DOHH2 (cell line): Measurements from ENCODE around the gene ASGR1.

ENCODE experiments used
- H3F3A ChIP-seq: fragments of 200-600 bp; sonication (generic), shearing (Covaris generic); 2 replicates; pipeline ENCODE4 v1.6.0; 2016; ENCODE audit warnings: antibody characterized with exemption, mild to moderate bottlenecking; ENCODE audit not compliant: control insufficient read depth, insufficient read depth
- H3K27ac ChIP-seq: fragments of 200-600 bp; sonication (generic); 2 replicates; pipeline ENCODE4 v1.5.1; 2014; ENCODE audit warnings: low read depth, mild to moderate bottlenecking, low read length, moderate library complexity
- H3K27me3 ChIP-seq: fragments of 200-600 bp; sonication (generic); 2 replicates; pipeline ENCODE4 v1.6.1; 2014; ENCODE audit warnings: mild to moderate bottlenecking, low read length, mixed read lengths; ENCODE audit not compliant: control insufficient read depth
- H3K36me3 ChIP-seq: fragments of 200-600 bp; sonication (generic); 2 replicates; pipeline ENCODE4 v1.6.1; 2014; ENCODE audit warnings: mild to moderate bottlenecking, low read length, moderate library complexity, mixed read lengths; ENCODE audit not compliant: control insufficient read depth
- H3K4me1 ChIP-seq: fragments of 200-600 bp; sonication (generic); 2 replicates; pipeline ENCODE4 v1.6.1; 2014; ENCODE audit warnings: mild to moderate bottlenecking, low read length, mixed read lengths; ENCODE audit not compliant: control insufficient read depth
- H3K4me2 ChIP-seq: fragments of 200-600 bp; sonication (generic); 2 replicates; pipeline ENCODE4 v1.6.0; 2014; ENCODE audit warnings: mild to moderate bottlenecking, low read length, moderate library complexity
- H3K4me3 ChIP-seq: fragments of 200-600 bp; sonication (generic); 2 replicates; pipeline ENCODE4 v1.5.1; 2014; ENCODE audit warnings: mild to moderate bottlenecking, low read length, mixed read lengths
- H3K79me2 ChIP-seq: fragments of 200-600 bp; sonication (generic); 2 replicates; pipeline ENCODE4 v1.6.1; 2014; ENCODE audit warnings: mild to moderate bottlenecking, low read length, mixed read lengths; ENCODE audit not compliant: control insufficient read depth
- H3K9me2 ChIP-seq: fragments of 200-600 bp; sonication (generic); replicated peaks from 2 replicates; pipeline ENCODE4 v1.6.1; 2014; ENCODE audit warnings: mild to moderate bottlenecking, low read length, mixed read lengths; ENCODE audit not compliant: control insufficient read depth
- H3K9me3 ChIP-seq: fragments of 200-600 bp; sonication (generic); 2 replicates; pipeline ENCODE4 v1.6.1; 2014; ENCODE audit warnings: antibody characterized with exemption, low read length, mixed read lengths; ENCODE audit not compliant: control insufficient read depth, insufficient read depth
- H4K20me1 ChIP-seq: fragments of 200-600 bp; sonication (generic); 2 replicates; pipeline ENCODE4 v1.6.0; 2014; ENCODE audit warnings: low read depth, mild to moderate bottlenecking, antibody characterized with exemption, low read length, moderate library complexity; ENCODE audit not compliant: control insufficient read depth, insufficient read depth
- EZH2phosphoT487 ChIP-seq: fragments of 200-600 bp; sonication (generic); IDR thresholded peaks from 2 replicates; pipeline ENCODE4 v1.6.1; 2017; ENCODE audit warnings: borderline replicate concordance, mild to moderate bottlenecking, antibody characterized with exemption, low read length, moderate library complexity, mixed read lengths
- TF ChIP-seq, protein P1 (sequence below): fragments of 200-600 bp; sonication (generic); IDR thresholded peaks from one replicate; pipeline ENCODE4 v1.5.1; 2014; ENCODE audit warnings: antibody characterized with exemption, mild to moderate bottlenecking, low read depth, low read length; ENCODE audit not compliant: poor library complexity, severe bottlenecking

Gene ASGR1

DNA sequence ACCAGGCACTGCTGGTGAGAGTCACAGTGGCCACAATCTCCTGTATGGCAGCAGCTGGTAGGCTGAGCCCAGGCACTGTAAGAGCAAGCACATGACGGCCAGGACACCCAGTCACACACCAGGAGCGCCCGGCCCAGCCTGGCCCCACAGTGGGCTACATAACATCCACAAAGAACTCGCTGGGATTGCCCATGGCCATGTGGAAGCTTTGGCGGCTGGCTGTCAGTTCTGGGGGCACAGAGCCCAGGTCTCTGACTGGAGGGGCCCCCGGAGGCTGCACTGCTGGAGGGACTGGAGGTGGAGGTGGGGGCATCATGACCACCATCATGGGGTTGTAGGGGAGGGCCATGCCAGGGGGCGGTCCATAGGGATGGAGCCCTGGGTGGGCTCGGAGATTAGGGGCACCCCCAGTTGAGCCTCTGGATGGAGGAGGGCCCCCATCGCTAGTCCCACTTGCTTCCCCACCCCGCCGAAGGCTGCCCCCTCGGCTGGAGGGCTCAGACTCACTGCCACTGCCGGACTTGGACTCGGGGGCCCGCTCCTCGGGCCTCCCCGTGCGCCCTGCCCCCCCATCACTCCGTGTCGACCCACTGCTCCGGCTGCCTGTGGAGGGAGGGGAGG lies 46.7 kb upstream of the ASGR1 start:
- Histone ChIP-seq H3K9me2 (no peaks in the 10 kb centered on the region), H3K4me3 (no peak overlapping the region), H3K4me2 (no peak overlapping the region), H3K27ac (no peak overlapping the region), H3K9me3 (no peaks in the 10 kb centered on the region), H4K20me1 (peaks cover 5% of the 10 kb centered on the region; the same call in 1 of the 2 replicates), H3K4me1 (peaks cover 8% of the 10 kb centered on the region), H3F3A (peaks cover 8% of the 10 kb centered on the region), H3K79me2 (peaks cover 11% of the 10 kb centered on the region), H3K36me3 (peaks cover 96% of the 10 kb centered on the region), H3K27me3 (no peaks in the 10 kb centered on the region)
- TF ChIP-seq EZH2phosphoT487 = no peak

DNA sequence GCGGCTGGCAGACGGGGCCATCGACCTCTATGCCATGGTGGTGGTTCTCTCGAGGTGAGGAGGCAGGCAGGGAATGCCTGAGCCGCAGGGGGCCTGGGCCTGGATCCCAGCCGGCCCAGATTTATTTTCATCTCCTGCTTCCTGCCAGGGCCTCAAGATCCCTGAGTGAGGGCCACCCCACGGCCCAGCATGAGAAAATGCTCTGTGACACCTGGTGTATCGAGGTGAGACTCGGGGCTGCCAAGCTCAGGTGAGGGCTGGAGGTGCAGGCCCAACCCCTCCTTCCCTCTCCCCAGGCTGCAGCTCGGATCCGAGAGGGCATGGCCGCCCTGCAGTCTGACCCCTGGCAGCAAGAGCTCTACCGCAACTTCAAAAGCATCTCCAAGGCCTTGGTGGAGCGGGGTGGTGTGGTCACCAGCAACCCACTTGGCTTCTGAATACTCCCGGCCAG lies 45.5 kb upstream of the ASGR1 start:
- no peak overlapping the region for H3K4me2 ChIP-seq
- no peak overlapping the region for H3K27ac ChIP-seq
- H3K4me1 ChIP-seq = peaks cover 15% of the 10 kb centered on the region
- H3K36me3 ChIP-seq = peaks cover 87% of the 10 kb centered on the region
- peaks cover 8% of the 10 kb centered on the region for H3F3A ChIP-seq
- no peaks in the 10 kb centered on the region for H3K9me2 ChIP-seq
- H3K9me3 ChIP-seq = no peaks in the 10 kb centered on the region
- no peak for TF ChIP-seq EZH2phosphoT487
- peaks cover 9% of the 10 kb centered on the region for H3K79me2 ChIP-seq
- H3K27me3 ChIP-seq = no peaks in the 10 kb centered on the region
- peaks cover 5% of the 10 kb centered on the region; the same call in 1 of the 2 replicates for H4K20me1 ChIP-seq
- no peak overlapping the region for H3K4me3 ChIP-seq

DNA sequence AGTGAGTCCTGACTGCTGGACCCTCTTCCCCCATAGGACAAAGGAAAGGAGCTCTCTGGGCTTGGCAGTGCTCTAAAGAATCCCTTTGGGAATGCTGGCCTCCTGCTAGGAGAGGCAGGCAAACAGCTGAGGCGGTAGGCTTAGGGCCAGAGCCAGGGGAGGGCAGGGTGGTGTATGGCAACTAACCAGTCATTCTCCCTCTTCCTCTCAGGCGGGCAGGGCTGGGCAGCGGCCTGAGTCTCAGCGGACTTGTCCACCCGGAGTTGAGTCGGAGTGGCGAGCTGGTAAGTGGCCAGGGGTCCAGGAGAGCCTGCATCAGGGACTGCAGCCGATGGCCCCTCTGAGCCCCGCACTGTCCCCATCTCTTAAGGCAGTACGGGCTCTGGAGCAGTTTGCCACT lies 44.9 kb upstream of the ASGR1 start:
- TF ChIP-seq, protein P1, sequence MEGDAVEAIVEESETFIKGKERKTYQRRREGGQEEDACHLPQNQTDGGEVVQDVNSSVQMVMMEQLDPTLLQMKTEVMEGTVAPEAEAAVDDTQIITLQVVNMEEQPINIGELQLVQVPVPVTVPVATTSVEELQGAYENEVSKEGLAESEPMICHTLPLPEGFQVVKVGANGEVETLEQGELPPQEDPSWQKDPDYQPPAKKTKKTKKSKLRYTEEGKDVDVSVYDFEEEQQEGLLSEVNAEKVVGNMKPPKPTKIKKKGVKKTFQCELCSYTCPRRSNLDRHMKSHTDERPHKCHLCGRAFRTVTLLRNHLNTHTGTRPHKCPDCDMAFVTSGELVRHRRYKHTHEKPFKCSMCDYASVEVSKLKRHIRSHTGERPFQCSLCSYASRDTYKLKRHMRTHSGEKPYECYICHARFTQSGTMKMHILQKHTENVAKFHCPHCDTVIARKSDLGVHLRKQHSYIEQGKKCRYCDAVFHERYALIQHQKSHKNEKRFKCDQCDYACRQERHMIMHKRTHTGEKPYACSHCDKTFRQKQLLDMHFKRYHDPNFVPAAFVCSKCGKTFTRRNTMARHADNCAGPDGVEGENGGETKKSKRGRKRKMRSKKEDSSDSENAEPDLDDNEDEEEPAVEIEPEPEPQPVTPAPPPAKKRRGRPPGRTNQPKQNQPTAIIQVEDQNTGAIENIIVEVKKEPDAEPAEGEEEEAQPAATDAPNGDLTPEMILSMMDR = no peak
- no peak for TF ChIP-seq EZH2phosphoT487
- Histone ChIP-seq H3K27me3 (no peaks in the 10 kb centered on the region), H4K20me1 (peaks cover 5% of the 10 kb centered on the region; the same call in 1 of the 2 replicates), H3K9me3 (no peaks in the 10 kb centered on the region), H3K79me2 (peaks cover 9% of the 10 kb centered on the region), H3K4me3 (no peak overlapping the region), H3F3A (peaks cover 8% of the 10 kb centered on the region), H3K36me3 (peaks cover 82% of the 10 kb centered on the region), H3K9me2 (no peaks in the 10 kb centered on the region), H3K27ac (no peak overlapping the region), H3K4me2 (no peak overlapping the region), H3K4me1 (peaks cover 20% of the 10 kb centered on the region)

DNA sequence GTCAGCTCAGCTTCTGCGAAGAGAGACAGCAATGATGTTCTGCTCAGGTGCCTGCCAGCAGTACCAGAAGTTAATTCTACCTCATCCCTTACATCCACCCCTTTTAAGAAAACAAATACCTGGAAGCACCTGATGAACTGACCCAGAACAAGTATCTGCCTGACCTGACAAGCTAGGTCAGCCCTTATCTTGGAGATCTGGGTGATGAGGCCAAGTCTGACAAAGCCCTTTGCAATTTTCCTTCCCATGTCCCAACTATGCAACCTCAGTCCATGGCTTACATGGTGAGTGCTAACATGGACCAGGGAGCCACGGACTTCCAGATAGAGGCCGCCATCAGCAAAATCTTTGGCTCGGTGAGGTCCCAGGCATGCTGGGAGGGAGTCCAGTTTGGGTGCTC lies 44.2 kb upstream of the ASGR1 start:
- H3K9me3 ChIP-seq = no peaks in the 10 kb centered on the region
- H3K9me2 ChIP-seq = no peaks in the 10 kb centered on the region
- peaks cover 13% of the 10 kb centered on the region for H3F3A ChIP-seq
- peaks cover 5% of the 10 kb centered on the region; the same call in 1 of the 2 replicates for H4K20me1 ChIP-seq
- H3K27ac ChIP-seq = no peak overlapping the region
- TF ChIP-seq, protein P1 = no peak
- TF ChIP-seq EZH2phosphoT487 = no peak
- no peak overlapping the region for H3K4me3 ChIP-seq
- peaks cover 9% of the 10 kb centered on the region for H3K79me2 ChIP-seq
- no peaks in the 10 kb centered on the region for H3K27me3 ChIP-seq
- H3K4me1 ChIP-seq = peaks cover 27% of the 10 kb centered on the region
- H3K36me3 ChIP-seq = peaks cover 74% of the 10 kb centered on the region
- no peak overlapping the region for H3K4me2 ChIP-seq
